Uterus (tissue), 4 donors: ENCODE results near the gene KIF26B. TPM values are rescaled to one million over a fixed set of nuclear protein-coding genes. Genes with fewer than 3 reads are reported as not detected.

ENCODE experiments used
- DNase-seq, 2 donors: peaks; one replicate each; pipeline ENCODE4 v3.0.0-alpha.2; 2019 to 2020
- H3K27ac ChIP-seq, 2 donors: fragments of 200-600 bp; sonication (generic); 1 replicate in 1 of 2; 2 replicates in 1 of 2; pipeline ENCODE4 v1.5.1; 2016 to 2018
- H3K27me3 ChIP-seq, 2 donors: fragments of 200-600 bp; sonication (generic); one replicate each; pipeline ENCODE4 v1.5.1; 2018 to 2019; ENCODE audit warnings: control low read depth in 1 of 2
- H3K36me3 ChIP-seq, 2 donors: fragments of 200-600 bp; sonication (generic); one replicate each; pipeline ENCODE4 v1.5.1; 2019; ENCODE audit warnings: control low read depth in 1 of 2
- H3K4me1 ChIP-seq, 2 donors: fragments of 200-600 bp; sonication (generic); one replicate each; pipeline ENCODE4 v1.5.1; 2018 to 2019; ENCODE audit warnings: control low read depth in 1 of 2
- H3K4me3 ChIP-seq, 2 donors: fragments of 200-600 bp; sonication (generic); 1 replicate in 1 of 2; 2 replicates in 1 of 2; pipeline ENCODE4 v1.5.1; 2018 to 2019; ENCODE audit warnings: mild to moderate bottlenecking in 1 of 2
- H3K9me3 ChIP-seq, 2 donors: fragments of 200-600 bp; sonication (generic); one replicate each; pipeline ENCODE4 v1.5.1; 2019; ENCODE audit warnings: control low read depth in 1 of 2
- CTCF ChIP-seq, 4 experiments: fragments of 200-600 bp in 2 of 4; fragments of 450-650 bp in 2 of 4; sonication (generic) in 2 of 4; IDR thresholded peaks; one replicate each; pipeline ENCODE4 v1.5.1; 2016 to 2019; ENCODE audit warnings: antibody characterized with exemption in 4 of 4, mild to moderate bottlenecking in 2 of 4, moderate library complexity in 1 of 4
- POLR2A ChIP-seq, 2 donors: fragments of 450-650 bp; IDR thresholded peaks; one replicate each; pipeline ENCODE4 v1.6.1; 2016; ENCODE audit warnings: antibody characterized with exemption in 2 of 2, mild to moderate bottlenecking in 1 of 2, moderate library complexity in 1 of 2
- intact Hi-C: fragments of 100-400 bp; cut with DNase I; formaldehyde crosslinking; loops from one replicate; pipeline ENCODE4 v1.15.1; 2023; ENCODE audit warnings: low total_unique reads
- total RNA-seq, 4 donors: library from RNA; depleted of rRNA in 3 of 4; stranded (reverse); fragments of >200 nt in 3 of 4; gene quantifications; one replicate each; pipeline versions ENCODE4 v1.1.0 to v1.2.4, GENCODE V29; 2014 to 2023
- donor health status: DM: yes; HTN: yes; CAD: no.

KIF26B gene
- total RNA-seq, 4 donors from 2014 or later: 0.27 to 17.4 (median 1.3) TPM; not detected in 1

GRCh38 chr1:245603311-245603865 is 448.6 kb downstream of the KIF26B start:
- no peaks in the 10 kb centered on the region for H3K9me3 ChIP-seq
- DNase-seq: no peak
- intact Hi-C loops: no loop called here
- H3K27me3 ChIP-seq: no peaks in the 10 kb centered on the region
- no peaks in the 10 kb centered on the region for H3K36me3 ChIP-seq
- H3K4me1 ChIP-seq: peaks cover 0 to 5% of the 10 kb centered on the region in 2 donors
- TF ChIP-seq POLR2A (IDR thresholded peaks at IDR 0.05): no peak
- TF ChIP-seq CTCF (IDR thresholded peaks at IDR 0.05): no peak
- no peak overlapping the region for H3K4me3 ChIP-seq
- no peak overlapping the region for H3K27ac ChIP-seq

GRCh38 chr1:245604979-245605378 is 450.2 kb downstream of the KIF26B start:
- Histone ChIP-seq H3K36me3 (no peaks in the 10 kb centered on the region), H3K9me3 (no peaks in the 10 kb centered on the region), H3K27ac (no peak overlapping the region), H3K4me1 (peaks cover 0 to 5% of the 10 kb centered on the region in 2 donors), H3K27me3 (no peaks in the 10 kb centered on the region), H3K4me3 (no peak overlapping the region)
- DNase-seq: no peak
- intact Hi-C loops: no loop called here
- no peak for TF ChIP-seq POLR2A (IDR thresholded peaks at IDR 0.05)
- no peak for TF ChIP-seq CTCF (IDR thresholded peaks at IDR 0.05)

GRCh38 chr1:245605480-245606156 is 450.8 kb downstream of the KIF26B start:
- intact Hi-C loops: no loop called here
- Histone ChIP-seq H3K4me1 (peaks cover 0 to 5% of the 10 kb centered on the region in 2 donors), H3K27ac (no peak overlapping the region), H3K36me3 (no peaks in the 10 kb centered on the region), H3K27me3 (no peaks in the 10 kb centered on the region), H3K9me3 (no peaks in the 10 kb centered on the region), H3K4me3 (no peak overlapping the region)
- TF ChIP-seq CTCF (IDR thresholded peaks at IDR 0.05): no peak
- TF ChIP-seq POLR2A (IDR thresholded peaks at IDR 0.05): no peak
- DNase-seq: no peak

- H3K27me3 ChIP-seq: no peaks in the 10 kb centered on the region
- intact Hi-C loops: no loop called here
- H3K9me3 ChIP-seq: no peaks in the 10 kb centered on the region
- H3K27ac ChIP-seq: no peak overlapping the region
- peaks cover 0 to 5% of the 10 kb centered on the region in 2 donors for H3K4me1 ChIP-seq
- TF ChIP-seq POLR2A (IDR thresholded peaks at IDR 0.05) (no peak), CTCF (IDR thresholded peaks at IDR 0.05) (no peak)
- H3K36me3 ChIP-seq: no peaks in the 10 kb centered on the region
- no peak for DNase-seq
- no peak overlapping the region for H3K4me3 ChIP-seq
Observed at GRCh38 chr1:245606157-245606725, 451.5 kb downstream of the KIF26B start.

GRCh38 chr1:245608271-245608670 is 453.5 kb downstream of the KIF26B start:
- no peak overlapping the region for H3K27ac ChIP-seq
- TF ChIP-seq POLR2A (IDR thresholded peaks at IDR 0.05) (no peak), CTCF (IDR thresholded peaks at IDR 0.05) (no peak)
- H3K36me3 ChIP-seq: no peaks in the 10 kb centered on the region
- H3K4me3 ChIP-seq: no peak overlapping the region
- H3K4me1 ChIP-seq: peaks cover 0 to 5% of the 10 kb centered on the region in 2 donors
- DNase-seq: no peak
- intact Hi-C loops: no loop called here
- H3K9me3 ChIP-seq: no peaks in the 10 kb centered on the region
- no peaks in the 10 kb centered on the region for H3K27me3 ChIP-seq
